Upper lobe of left lung (tissue), 6 donors: ENCODE results near the gene ITPKB. TPM values are rescaled to one million over a fixed set of nuclear protein-coding genes. Genes with fewer than 3 reads are reported as not detected.

Experiments
- ATAC-seq, 2 donors: fragments of 200-7000 bp; cut with Tn5 transposase; one replicate each; pipeline ENCODE4 v1.9.1; 2022; ENCODE audit warnings: mild to moderate bottlenecking in 2 of 2, moderate library complexity in 2 of 2; ENCODE audit not compliant: low FRiP score in 2 of 2
- DNase-seq, 2 donors: peaks; one replicate each; pipeline ENCODE4 v3.0.0-alpha.2; 2019 to 2020
- H3K27ac ChIP-seq, 4 donors: fragments of 200-600 bp; sonication (generic); one replicate each; pipeline ENCODE4 v1.5.1; 2016 to 2019
- H3K27me3 ChIP-seq, 4 donors: fragments of 200-600 bp; sonication (generic); one replicate each; pipeline ENCODE4 v1.5.1; 2017 to 2019
- H3K36me3 ChIP-seq, 4 donors: fragments of 200-600 bp; sonication (generic); one replicate each; pipeline ENCODE4 v1.5.1; 2016 to 2019
- H3K4me1 ChIP-seq, 4 donors: fragments of 200-600 bp; sonication (generic); one replicate each; pipeline ENCODE4 v1.5.1; 2018 to 2019
- H3K4me3 ChIP-seq, 4 donors: fragments of 200-600 bp; sonication (generic); one replicate each; pipeline ENCODE4 v1.5.1; 2017 to 2019; ENCODE audit warnings: mild to moderate bottlenecking in 2 of 4, moderate library complexity in 1 of 4
- H3K9me3 ChIP-seq, 4 donors: fragments of 200-600 bp; sonication (generic); one replicate each; pipeline ENCODE4 v1.5.1; 2018 to 2019
- EP300 ChIP-seq, 4 donors: sonication (generic); formaldehyde crosslinking; IDR thresholded peaks; one replicate each; pipeline ENCODE4 v1.5.1; 2017; ENCODE audit warnings: antibody characterized with exemption in 4 of 4, control low read depth in 2 of 4
- POLR2A ChIP-seq, 4 donors: fragments of 450-650 bp; IDR thresholded peaks; one replicate each; pipeline ENCODE4 v1.5.1; 2016 to 2017; ENCODE audit warnings: antibody characterized with exemption in 4 of 4, mild to moderate bottlenecking in 2 of 4
- POLR2AphosphoS5 ChIP-seq, 2 donors: sonication (generic); formaldehyde crosslinking; IDR thresholded peaks; one replicate each; pipeline ENCODE4 v1.5.1; 2017; ENCODE audit warnings: antibody characterized with exemption in 2 of 2
- WGBS, 2 donors: methylation state at CpG; one replicate each; pipeline ENCODE4 v1.1.5; 2017 to 2018; 5-methylcytosine and 5-hydroxymethylcytosine counted together
- total RNA-seq, 6 donors: library from RNA; depleted of rRNA in 4 of 6; stranded (reverse); fragments of >200 nt in 4 of 6; gene quantifications; one replicate each; pipeline versions ENCODE4 v1.1.0 to v1.2.1, GENCODE V29; 2016 to 2021
- TF ChIP-seq, protein P1 (sequence below), 6 experiments: fragments of 450-650 bp in 4 of 6; fragments of 200-600 bp in 2 of 6; sonication (generic) in 2 of 6; IDR thresholded peaks; one replicate each; pipeline ENCODE4 v1.5.1; 2016 to 2019; ENCODE audit warnings: antibody characterized with exemption in 6 of 6
- donor health status: DM: no; HTN: no; CAD: no; lungs with moderate emphysema.
- donor health status: DM: no; HTN: yes; CAD: no; lungs with severe emphysema.

The ITPKB gene
- total RNA-seq, 6 donors from 2014 or later: 19.8 to 62.9 (median 45.8) TPM

DNA sequence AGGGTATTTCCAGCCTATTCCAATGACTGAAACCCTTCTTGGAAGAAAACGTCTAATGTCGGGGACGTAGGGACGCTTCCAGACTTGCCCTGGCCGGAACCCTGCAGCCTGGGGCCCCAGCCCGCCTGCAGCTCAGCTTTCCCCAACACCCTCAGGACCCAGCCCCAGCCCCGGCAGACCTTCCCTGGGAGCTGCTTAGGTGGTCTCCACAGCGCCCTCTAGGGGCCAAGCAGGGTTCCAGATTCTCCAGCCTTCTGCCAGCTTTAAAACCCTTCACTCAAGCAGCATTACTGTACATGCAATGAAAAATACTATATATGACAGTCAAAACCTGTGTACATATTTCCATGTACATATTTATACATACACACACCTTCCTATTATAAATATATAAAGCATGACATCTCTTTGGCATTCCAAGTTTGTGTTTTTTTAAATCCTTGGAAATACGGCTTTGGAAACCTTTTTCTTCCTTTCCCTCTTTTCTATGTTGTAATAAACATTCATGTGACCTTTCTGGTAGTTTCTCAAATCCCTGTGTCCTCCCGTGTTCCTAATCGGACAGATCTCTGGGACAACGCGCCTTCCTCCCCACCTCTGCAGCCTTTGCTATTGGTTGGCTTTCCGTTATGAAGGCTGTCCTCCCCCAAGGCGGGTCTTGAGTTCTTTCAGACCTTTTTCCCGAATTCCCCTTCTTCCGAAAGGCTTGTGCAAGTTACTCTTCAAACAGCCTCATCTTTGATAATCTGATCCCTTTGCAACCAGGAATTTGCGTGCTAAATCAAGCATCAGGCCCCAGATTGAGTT lies 130.2 kb downstream of the ITPKB start:
- Histone ChIP-seq H3K4me1 (peaks cover 0 to 4% (median 0%) of the 10 kb centered on the region in 4 donors), H3K4me3 (no peak overlapping the region), H3K27me3 (no peaks in the 10 kb centered on the region), H3K9me3 (no peaks in the 10 kb centered on the region), H3K36me3 (no peaks in the 10 kb centered on the region), H3K27ac (no peak overlapping the region)
- no peak for TF ChIP-seq EP300 (IDR thresholded peaks at IDR 0.05)
- TF ChIP-seq, protein P1, sequence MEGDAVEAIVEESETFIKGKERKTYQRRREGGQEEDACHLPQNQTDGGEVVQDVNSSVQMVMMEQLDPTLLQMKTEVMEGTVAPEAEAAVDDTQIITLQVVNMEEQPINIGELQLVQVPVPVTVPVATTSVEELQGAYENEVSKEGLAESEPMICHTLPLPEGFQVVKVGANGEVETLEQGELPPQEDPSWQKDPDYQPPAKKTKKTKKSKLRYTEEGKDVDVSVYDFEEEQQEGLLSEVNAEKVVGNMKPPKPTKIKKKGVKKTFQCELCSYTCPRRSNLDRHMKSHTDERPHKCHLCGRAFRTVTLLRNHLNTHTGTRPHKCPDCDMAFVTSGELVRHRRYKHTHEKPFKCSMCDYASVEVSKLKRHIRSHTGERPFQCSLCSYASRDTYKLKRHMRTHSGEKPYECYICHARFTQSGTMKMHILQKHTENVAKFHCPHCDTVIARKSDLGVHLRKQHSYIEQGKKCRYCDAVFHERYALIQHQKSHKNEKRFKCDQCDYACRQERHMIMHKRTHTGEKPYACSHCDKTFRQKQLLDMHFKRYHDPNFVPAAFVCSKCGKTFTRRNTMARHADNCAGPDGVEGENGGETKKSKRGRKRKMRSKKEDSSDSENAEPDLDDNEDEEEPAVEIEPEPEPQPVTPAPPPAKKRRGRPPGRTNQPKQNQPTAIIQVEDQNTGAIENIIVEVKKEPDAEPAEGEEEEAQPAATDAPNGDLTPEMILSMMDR (IDR thresholded peaks at IDR 0.05): peak; percentile 43 to 85 (median 66)
- TF ChIP-seq POLR2AphosphoS5 (IDR thresholded peaks at IDR 0.05): no peak
- no peak for TF ChIP-seq POLR2A (IDR thresholded peaks at IDR 0.05)
- WGBS, 2 donors: 62 to 74% methylated on average over 18 of the region's 18 CpGs
- peak in 1 of 2 donors; percentile 65 for ATAC-seq
- DNase-seq: peak; percentile 57 to 63

DNA sequence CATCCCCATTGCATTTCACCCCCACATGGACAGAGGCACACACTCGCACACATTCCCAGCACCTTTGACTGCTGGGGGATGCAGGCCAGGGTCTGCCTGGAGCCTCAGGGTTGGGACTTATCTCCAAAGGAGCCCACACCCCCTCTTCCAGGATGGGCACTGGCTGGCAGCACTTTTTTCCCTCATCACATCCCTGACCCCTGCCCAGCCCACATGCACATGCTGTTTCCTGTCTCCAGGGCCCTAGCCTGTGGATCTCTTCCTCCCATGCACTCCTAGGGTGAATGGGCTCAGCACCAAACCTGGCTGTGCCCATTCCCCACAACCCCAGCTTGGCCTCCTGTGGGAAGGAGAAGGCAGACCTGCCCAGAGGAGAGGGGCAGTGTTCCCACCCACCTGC lies 131.3 kb downstream of the ITPKB start:
- Histone ChIP-seq H3K9me3 (no peaks in the 10 kb centered on the region), H3K27ac (no peak overlapping the region), H3K4me3 (no peak overlapping the region), H3K36me3 (no peaks in the 10 kb centered on the region), H3K4me1 (peaks cover 4 to 13% (median 7%) of the 10 kb centered on the region in 4 donors), H3K27me3 (no peaks in the 10 kb centered on the region)
- ATAC-seq (no peak), DNase-seq (no peak)
- TF ChIP-seq, protein P1 (IDR thresholded peaks at IDR 0.05): no peak
- no peak for TF ChIP-seq EP300 (IDR thresholded peaks at IDR 0.05)
- no peak for TF ChIP-seq POLR2AphosphoS5 (IDR thresholded peaks at IDR 0.05)
- no peak for TF ChIP-seq POLR2A (IDR thresholded peaks at IDR 0.05)
- 83 to 100% methylated on average over 1 of the region's 1 CpG for WGBS, 2 donors

DNA sequence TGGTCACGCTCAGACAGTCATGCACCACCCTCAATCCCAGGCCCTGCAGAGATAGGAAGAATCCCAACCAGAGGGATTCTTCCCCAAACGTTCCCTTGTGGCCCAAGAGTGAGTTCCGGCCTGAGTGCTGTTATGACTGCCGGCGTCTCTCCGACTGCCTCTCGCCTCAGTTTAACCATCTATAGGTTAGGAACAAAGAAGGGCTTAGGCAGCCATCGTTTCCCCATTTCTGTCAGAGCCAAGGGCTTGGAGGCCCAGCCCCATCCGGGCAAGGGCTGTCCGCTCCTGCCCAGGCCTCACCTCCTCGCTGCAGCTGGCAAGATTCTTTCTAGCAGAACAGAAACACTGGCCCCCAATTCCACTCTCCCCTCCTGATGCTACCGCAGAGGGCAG lies 131.8 kb downstream of the ITPKB start:
- no peak for ATAC-seq
- H3K36me3 ChIP-seq: no peaks in the 10 kb centered on the region
- H3K27me3 ChIP-seq: no peaks in the 10 kb centered on the region
- 93 to 99% methylated on average over 9 to 12 of the region's 12 CpGs for WGBS, 2 donors
- TF ChIP-seq, protein P1 (IDR thresholded peaks at IDR 0.05): no peak
- TF ChIP-seq POLR2A (IDR thresholded peaks at IDR 0.05): no peak
- no peak for TF ChIP-seq EP300 (IDR thresholded peaks at IDR 0.05)
- no peak for TF ChIP-seq POLR2AphosphoS5 (IDR thresholded peaks at IDR 0.05)
- peaks cover 4 to 19% (median 7%) of the 10 kb centered on the region in 4 donors for H3K4me1 ChIP-seq
- no peaks in the 10 kb centered on the region for H3K9me3 ChIP-seq
- peak in 1 of 2 donors; percentile 42 for DNase-seq
- no peak overlapping the region for H3K27ac ChIP-seq
- H3K4me3 ChIP-seq: no peak overlapping the region

DNA sequence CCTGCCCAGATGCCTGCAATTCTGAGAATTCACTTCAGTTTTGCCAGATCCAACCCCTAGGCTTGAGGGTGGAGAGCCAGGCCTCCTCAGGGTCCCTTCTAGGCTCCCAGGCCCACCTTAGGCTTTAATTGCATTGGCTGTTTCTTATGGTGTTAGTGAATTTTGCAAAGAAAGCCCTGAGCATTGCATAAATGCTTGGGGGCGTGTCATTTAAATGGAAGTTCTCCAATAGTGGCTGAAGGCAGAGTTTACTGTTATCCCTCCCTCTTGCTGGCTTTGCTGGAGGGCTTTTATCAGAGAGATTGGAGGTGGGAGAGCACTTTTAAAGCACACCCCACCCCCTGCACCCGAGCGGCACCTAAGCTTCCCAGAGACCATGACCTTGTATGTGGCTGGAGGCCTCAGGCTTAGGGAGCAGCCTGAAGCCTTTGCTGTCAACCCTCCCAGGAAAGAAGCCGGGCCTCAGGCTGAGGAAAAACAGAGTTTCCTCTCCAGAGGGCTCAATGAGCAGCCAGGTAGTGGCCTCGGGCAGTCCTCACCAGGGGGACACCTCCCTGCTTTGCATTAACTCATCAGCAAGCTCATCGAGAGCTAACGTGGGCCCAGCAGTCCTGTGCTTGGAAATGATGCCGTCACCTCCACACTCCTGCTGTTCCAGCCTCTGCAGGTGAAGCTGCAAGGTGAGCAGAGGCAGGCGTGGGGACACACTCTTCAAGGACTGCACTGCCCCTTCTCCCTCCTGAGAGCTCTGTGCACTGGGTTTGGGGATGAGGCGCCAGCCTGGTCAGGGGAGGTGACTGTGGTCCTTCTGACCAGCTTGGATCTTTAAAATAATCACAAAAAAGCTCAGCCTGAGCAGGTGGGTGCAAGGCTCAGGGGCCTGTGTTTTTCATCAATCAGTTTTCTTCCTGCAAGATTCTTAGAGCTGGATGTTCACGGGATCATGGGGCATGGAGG lies 132.5 kb downstream of the ITPKB start:
- TF ChIP-seq, protein P1 (IDR thresholded peaks at IDR 0.05): no peak
- TF ChIP-seq EP300 (IDR thresholded peaks at IDR 0.05) (no peak), POLR2A (IDR thresholded peaks at IDR 0.05) (no peak), POLR2AphosphoS5 (IDR thresholded peaks at IDR 0.05) (no peak)
- H3K36me3 ChIP-seq: no peaks in the 10 kb centered on the region
- ATAC-seq (no peak), DNase-seq (no peak)
- no peak overlapping the region for H3K27ac ChIP-seq
- WGBS, 2 donors: 88 to 90% methylated on average over 10 to 11 of the region's 11 CpGs
- no peaks in the 10 kb centered on the region for H3K9me3 ChIP-seq
- no peak overlapping the region for H3K4me3 ChIP-seq
- H3K27me3 ChIP-seq: no peaks in the 10 kb centered on the region
- peaks cover 4 to 19% (median 7%) of the 10 kb centered on the region in 4 donors for H3K4me1 ChIP-seq
